ENCODE measurements around the gene MGLL.

GRCh38 chr3:127749787-127750225 is 72.5 kb downstream of the MGLL start:
- no peak for TF ChIP-seq CTCF (IDR thresholded peaks at IDR 0.05)
- no peak for TF ChIP-seq POLR2AphosphoS5 (IDR thresholded peaks at IDR 0.05; ENCODE audit: low read depth, low read length)
